ENCODE measurements around the gene PAX2.

Gene PAX2

GRCh38 chr10:100729862-100730724, 15.3 kb upstream of the PAX2 start:
- TF ChIP-seq, protein P1, sequence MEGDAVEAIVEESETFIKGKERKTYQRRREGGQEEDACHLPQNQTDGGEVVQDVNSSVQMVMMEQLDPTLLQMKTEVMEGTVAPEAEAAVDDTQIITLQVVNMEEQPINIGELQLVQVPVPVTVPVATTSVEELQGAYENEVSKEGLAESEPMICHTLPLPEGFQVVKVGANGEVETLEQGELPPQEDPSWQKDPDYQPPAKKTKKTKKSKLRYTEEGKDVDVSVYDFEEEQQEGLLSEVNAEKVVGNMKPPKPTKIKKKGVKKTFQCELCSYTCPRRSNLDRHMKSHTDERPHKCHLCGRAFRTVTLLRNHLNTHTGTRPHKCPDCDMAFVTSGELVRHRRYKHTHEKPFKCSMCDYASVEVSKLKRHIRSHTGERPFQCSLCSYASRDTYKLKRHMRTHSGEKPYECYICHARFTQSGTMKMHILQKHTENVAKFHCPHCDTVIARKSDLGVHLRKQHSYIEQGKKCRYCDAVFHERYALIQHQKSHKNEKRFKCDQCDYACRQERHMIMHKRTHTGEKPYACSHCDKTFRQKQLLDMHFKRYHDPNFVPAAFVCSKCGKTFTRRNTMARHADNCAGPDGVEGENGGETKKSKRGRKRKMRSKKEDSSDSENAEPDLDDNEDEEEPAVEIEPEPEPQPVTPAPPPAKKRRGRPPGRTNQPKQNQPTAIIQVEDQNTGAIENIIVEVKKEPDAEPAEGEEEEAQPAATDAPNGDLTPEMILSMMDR (IDR thresholded peaks at IDR 0.05; ENCODE audit: control extremely low read depth, extremely low read depth, low read depth, missing control alignments): no peak
- ChIA-PET CTCF (interaction anchor here (1.5 kb wide), 1 partner anchor 14 kb away, joined by 5 read pairs; no protein-coding TSS in a partner anchor), POLR2A (no interaction called here)
- DNase-seq (ENCODE audit: extremely low spot score): no peak

- CTCF ChIA-PET: interaction anchor here (0.9 kb wide), 1 partner anchor 13 kb away, joined by 4 read pairs; no protein-coding TSS in a partner anchor
- DNase-seq (ENCODE audit: extremely low spot score): peak; percentile 78
- POLR2A ChIA-PET: no interaction called here
- TF ChIP-seq, protein P1 (IDR thresholded peaks at IDR 0.05; ENCODE audit: control extremely low read depth, extremely low read depth, low read depth, missing control alignments): no peak
Measured at GRCh38 chr10:100730725-100731406, 14.5 kb upstream of the PAX2 start.

DNA sequence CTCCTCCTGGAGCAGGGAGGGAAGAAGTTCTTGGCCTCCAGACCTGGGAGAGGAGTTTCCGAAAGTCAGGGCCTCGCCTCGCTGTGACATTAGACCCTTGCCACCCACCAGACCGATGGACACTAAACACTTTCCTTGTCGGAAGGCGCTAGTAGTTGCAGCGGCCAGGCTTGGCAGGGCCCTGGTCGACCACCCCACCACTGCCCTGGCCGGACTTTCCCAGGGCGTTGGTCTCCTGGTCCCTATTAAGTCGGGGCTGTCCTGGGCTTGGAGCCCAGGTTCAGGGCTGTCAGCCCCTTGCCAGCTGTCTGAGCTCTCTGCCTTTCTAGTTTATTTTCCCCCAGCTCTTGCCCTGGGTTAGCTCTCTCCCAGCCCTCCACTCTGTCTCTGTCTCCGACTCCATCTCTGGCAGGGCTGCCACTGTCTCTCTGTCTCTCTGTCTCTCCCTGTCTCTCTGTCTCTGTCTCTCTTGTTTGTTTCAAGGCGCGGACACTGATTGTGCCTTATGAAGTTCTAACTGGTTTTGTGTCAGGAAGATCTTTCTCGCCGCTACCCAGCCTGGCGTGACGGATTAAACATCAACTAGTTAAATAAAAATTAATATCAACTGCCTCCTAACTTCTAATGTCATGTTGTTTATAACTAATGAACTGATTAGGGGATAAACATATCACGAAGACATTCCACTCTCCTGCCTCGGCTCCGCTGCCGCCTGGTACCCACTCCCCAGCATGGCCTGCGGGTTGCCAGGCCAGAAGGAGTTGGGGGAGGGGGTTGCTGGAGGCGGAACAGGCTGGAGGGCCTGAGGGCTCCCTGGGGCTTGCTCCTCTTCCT, 13.8 kb upstream of the PAX2 start:
- ChIA-PET CTCF (interaction anchor here (0.9 kb wide), 1 partner anchor 12 kb away, joined by 4 read pairs; no protein-coding TSS in a partner anchor), POLR2A (no interaction called here)
- TF ChIP-seq, protein P1 (IDR thresholded peaks at IDR 0.05; ENCODE audit: control extremely low read depth, extremely low read depth, low read depth, missing control alignments): no peak
- no peak for DNase-seq (ENCODE audit: extremely low spot score)

- POLR2A ChIA-PET: no interaction called here
- CTCF ChIA-PET: no interaction called here
- TF ChIP-seq, protein P1 (IDR thresholded peaks at IDR 0.05; ENCODE audit: control extremely low read depth, extremely low read depth, low read depth, missing control alignments): no peak
- no peak for DNase-seq (ENCODE audit: extremely low spot score)
Measured at GRCh38 chr10:100732241-100732596, 13.2 kb upstream of the PAX2 start.

DNA sequence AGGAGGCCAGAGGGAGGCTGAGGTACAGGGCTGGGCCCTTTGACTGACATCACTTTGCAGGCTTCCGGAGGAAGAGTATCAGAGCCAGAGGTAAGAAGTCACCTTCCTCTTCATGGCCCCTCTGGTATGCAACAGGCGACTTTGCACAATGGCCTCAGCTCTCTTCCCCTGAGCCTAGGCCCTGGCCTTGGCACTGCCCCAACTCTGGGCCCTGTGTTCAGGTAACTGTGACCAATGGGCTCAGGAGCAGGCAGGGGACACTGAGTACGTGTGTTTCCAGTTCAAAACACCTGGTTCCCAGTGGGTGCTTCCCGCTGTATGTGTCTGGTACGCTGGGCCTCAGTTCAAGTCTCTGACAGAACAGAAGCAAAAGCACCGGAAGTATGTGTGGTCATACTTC, 12.1 kb upstream of the PAX2 start:
- POLR2A ChIA-PET: no interaction called here
- TF ChIP-seq, protein P1 (IDR thresholded peaks at IDR 0.05; ENCODE audit: control extremely low read depth, extremely low read depth, low read depth, missing control alignments): no peak
- CTCF ChIA-PET: interaction anchor here (3.1 kb wide), 1 partner anchor 10 kb away, joined by 12 read pairs; no protein-coding TSS in a partner anchor
- DNase-seq (ENCODE audit: extremely low spot score): no peak
